IMR-90 (cell line): ENCODE data around the gene UNC13B.

Experiments
- CTCF ChIP-seq: conservative IDR thresholded peaks from 2 replicates; pipeline ENCODE4 v1.5.1; 2012; ENCODE audit warnings: mild to moderate bottlenecking, low read depth, low read length, improper control_type of control experiment
- POLR2A ChIP-seq: IDR thresholded peaks from 2 replicates; pipeline ENCODE4 v1.6.1; 2012; ENCODE audit warnings: mild to moderate bottlenecking, low read depth, low read length
- RAD21 ChIP-seq: IDR thresholded peaks from 2 replicates; pipeline ENCODE4 v1.6.1; 2012; ENCODE audit warnings: low read length, improper control_type of control experiment

DNA sequence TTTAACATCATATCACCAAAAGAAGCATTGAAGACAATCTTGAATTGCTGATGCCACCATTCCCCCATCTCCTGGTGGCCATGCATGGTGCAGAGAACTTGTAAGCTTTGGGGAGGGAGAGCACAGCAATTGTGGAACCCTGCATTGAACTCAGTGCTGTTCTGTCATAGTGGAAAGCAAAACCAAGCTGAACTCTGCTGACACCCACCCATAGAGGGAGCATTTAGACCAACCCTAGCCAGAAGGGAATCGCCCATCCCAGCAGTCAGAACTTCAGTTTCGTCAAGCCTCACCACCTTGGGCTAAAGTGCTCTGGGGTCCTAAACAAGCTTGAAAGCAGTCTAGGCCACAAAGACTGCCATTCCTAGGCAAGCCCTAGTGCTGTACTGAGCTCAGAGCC, 290.7 kb downstream of the UNC13B start:
- TF ChIP-seq CTCF = 0 out of 2 replicates have a peak, but pooled peaks have one; percentile 10
- no peak for TF ChIP-seq POLR2A
- peak; percentile 14; the same call in 1 of the 2 replicates for TF ChIP-seq RAD21
